GM21528 (cell line): ENCODE results near the gene RBM45.
"Not testable (repeated sequence)": the region's sequence is repeated elsewhere in the genome, so short reads cannot be mapped to it uniquely, and the experiment has no call there.

ENCODE experiments used
- ATAC-seq: cut with Tn5 transposase; IDR thresholded peaks from one replicate; pipeline ENCODE4 v1.9.1; 2021; ENCODE audit warnings: mild to moderate bottlenecking, moderate library complexity; ENCODE audit not compliant: unreplicated experiment, low FRiP score

The RBM45 gene

GRCh38 chr2:178105566-178105965 is 6.7 kb upstream of the RBM45 start:
- no peak for ATAC-seq

DNA sequence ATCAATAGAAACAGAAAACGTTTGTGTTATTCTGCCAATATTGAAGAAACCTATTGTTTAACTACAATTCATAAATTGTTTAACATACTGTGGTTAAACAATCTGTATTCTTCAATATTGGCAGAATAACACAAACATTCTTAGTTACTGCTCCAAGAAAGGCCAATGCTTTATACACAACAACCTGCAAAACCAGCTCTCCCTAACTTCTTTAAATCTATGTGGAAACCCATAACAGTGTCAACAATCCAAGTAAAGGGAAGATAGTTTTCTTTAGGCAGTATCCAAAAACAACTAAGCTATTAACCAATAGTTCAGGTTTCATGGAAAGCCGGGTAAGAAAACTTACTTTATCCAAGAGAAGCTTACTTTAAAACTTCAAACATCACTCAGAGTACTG is 6.2 kb upstream of the RBM45 start:
- no peak for ATAC-seq

DNA sequence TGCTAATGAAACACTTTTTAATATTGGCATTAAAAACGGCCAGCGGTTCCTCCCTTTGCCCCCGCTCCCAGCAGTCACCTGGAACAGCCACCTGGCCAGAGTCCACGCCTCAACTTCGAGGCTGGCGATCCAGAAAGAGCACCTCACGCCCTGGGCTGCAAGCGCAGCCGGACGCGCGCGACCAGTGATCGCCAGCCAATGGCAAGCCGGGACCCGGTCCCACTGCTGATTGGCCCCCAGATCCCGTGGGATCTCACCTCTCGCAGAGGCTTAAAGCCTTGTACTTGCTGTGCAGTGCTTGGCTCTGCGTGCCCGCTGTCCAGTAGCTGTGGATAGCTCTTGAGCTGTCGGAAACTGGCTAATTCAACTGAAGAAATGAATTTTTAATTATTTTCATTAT is 4.1 kb upstream of the RBM45 start:
- ATAC-seq = no peak

GRCh38 chr2:178109813-178110212 is 2.4 kb upstream of the RBM45 start:
- no peak for ATAC-seq

- ATAC-seq = no peak
Observed at GRCh38 chr2:178110681-178111080, 1.6 kb upstream of the RBM45 start.

DNA sequence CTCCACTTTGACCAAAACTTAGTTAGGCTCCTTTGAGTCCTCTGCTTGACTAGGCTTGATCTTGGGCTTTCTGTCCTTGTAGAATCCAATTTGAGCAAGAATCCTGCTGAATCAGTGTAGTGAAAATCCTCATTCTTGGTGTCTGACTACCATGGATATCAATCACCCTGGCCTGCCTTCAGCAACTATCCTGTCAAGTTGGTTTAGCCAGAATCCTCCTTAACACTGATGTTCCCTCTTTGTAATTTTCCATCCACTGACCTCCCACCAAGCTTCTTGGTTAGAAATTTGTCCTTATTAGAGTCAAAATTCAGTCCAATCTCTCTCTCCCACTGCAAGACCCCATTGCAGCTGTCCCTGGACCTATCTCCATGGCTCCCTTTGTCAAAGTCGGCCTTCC is 494 bp upstream of the RBM45 start:
- ATAC-seq = peak; percentile 4

DNA sequence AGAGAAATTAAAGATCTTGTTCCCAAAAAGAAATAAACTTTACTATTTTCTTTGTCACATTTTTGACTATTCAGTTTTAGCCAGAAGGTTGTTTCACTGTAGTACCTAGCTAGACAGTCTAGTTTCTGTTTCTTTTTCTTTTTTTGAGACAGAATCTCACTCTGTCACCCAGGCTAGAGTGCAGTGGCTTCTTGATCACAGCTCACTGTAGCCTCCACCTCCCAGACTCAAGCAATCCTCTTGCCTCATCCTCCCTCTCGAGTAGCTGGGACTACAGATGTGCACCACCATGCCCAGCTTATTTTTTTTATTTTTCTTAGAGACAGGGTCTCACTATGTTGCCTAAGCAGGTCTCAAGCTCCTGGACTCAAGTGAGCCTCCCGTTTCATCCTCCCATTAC is 2.2 kb downstream of the RBM45 start:
- ATAC-seq = peak; percentile 55

GRCh38 chr2:178115271-178115670 is 3.0 kb downstream of the RBM45 start:
- ATAC-seq = no peak

DNA sequence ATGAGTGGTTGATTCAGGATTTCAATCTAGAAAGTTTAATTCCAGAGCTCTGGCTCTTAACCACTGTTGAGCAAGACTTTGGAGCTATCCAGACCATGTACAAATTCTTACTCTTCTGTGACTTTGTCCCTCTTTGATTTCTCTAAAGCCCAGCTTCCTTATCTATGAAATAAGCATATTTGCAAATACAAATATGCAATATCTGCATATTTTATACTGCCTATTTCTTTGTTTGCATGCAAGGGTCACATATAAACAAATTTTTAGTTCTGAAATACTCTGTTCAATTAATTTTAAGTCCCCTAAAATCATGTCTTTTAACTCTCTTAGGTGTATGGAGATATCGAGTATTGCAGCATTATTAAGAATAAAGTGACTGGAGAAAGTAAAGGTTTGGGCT is 5.5 kb downstream of the RBM45 start:
- ATAC-seq = no peak

- ATAC-seq = no peak
Observed at GRCh38 chr2:178119179-178119922, 7.1 kb downstream of the RBM45 start.

- no peak for ATAC-seq
Observed at GRCh38 chr2:178123163-178123562, 10.9 kb downstream of the RBM45 start.

DNA sequence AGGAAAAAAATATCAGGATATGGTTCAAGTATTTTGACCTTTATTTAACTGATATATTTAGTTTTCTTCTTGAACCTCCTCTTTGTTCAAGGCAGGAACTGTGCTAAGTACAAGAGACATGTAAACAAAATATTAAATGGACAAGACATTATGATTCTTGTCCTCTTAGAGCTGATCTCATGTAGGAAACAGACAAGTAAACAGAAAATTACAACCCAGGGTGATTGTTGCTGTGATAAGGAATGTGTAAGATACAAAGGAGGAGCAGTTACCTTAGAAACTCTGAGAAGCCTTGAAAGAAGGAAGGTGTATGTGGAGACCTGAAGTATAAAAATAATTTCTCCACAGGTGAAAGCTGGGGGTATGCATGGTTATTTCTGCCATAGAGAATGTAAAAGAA is 12.9 kb downstream of the RBM45 start:
- ATAC-seq = no peak

DNA sequence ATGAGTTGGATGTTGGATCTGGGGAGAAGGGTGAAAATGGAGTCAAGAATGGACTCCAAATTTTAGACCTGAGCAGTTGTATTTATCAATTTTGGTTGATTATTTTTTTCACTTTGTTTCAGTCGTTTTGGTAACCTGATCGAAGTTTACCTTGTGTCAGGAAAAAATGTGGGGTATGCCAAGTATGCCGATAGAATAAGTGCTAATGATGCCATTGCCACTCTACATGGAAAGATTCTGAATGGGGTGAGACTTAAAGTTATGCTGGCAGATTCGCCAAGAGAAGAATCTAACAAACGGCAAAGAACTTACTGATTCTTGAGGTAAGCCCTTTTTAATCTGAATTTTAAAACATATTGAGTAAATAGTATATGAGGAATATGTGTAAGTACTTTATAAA is 13.6 kb downstream of the RBM45 start:
- ATAC-seq = no peak

DNA sequence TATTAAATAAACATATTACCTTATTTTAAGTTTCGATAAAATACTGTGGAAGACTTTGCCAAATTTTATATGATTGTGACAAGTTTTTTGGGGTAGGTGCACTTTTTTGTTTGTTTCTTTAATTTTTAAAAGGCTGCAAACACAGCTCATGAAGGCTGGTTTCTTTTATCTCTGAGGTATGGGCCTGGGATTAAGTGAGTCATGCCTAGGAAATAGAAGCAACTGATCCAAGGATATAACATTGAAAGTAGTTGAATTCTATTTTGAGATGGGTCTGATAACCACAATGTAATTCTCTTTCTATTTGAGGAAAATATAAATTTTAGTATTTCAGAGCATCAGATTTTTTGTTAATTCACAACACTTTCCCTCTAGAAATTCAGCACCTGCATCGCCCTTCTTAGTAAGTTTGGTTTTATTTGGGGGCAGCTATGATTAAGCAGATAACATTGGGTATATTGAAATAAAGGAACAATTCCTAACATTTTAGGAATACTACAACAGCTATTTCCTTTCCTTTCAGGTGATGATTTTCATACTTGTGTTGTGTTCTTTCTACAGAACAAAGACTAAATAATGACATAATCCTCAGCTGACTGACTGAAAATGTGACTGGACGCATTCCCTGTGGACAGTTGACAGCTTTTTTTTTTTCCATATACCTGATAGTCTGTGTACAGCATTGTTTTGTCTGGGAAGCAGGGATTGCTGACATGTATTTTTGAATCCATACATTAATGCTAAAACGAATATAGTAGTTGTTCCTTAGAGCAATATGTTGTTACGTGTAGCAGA is 16.8 kb downstream of the RBM45 start:
- ATAC-seq = no peak

- no peak for ATAC-seq
Observed at GRCh38 chr2:178136321-178137025, 24.2 kb downstream of the RBM45 start.

DNA sequence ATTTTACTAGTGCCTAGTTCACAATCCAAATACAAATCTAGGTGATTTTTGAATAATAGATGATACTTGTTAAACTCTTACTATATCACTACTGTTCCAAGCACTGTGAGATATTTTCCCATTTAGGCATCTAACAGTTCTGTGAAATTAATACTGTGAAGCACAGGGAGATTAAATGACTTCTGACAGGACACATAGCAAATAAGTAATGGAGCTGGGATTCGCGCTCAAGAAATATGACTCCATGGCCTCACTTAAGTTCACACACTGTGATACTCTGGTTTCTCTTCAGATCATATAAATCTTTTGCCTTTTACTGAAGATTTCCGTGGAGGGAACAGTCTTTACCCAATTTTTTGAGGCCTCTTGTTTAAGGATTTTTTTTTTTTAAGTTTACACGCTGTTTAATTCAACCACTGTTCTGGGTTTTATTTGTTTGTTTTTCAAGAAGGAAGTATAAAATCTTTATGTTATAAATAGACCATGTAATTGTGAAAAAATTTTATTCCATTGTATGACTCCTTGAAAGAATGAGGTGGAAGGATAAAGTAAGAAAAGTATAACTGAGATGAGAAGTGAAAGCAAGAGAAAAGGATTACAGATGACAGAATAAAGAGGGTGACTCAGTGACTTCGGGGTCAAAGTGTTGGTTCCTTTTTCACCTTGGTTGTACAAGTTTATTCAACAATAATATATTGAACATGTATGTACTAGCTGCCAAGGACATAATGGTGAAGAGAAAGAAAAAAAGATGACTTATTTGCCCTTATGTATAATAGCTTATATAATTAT is 30.2 kb downstream of the RBM45 start:
- no peak for ATAC-seq

DNA sequence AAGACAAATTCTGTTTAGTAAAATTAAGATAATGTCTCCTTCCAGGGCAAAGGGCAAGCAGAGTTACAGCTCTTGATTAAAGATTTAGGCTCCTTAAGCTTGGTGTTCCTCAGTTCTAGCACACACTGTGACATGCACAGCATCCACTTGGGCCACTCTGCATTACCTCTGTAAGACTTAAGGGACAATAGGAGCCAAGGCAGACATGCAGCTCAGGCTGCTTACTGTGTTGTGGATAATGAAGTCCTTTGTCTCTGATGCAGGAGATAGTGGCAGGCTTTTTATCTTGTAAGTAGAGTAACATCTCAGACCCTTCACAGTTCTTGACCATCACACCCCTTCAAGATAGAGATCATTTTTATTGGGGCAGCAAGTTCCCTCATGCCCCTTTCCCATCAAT is 31.2 kb downstream of the RBM45 start:
- no peak for ATAC-seq

DNA sequence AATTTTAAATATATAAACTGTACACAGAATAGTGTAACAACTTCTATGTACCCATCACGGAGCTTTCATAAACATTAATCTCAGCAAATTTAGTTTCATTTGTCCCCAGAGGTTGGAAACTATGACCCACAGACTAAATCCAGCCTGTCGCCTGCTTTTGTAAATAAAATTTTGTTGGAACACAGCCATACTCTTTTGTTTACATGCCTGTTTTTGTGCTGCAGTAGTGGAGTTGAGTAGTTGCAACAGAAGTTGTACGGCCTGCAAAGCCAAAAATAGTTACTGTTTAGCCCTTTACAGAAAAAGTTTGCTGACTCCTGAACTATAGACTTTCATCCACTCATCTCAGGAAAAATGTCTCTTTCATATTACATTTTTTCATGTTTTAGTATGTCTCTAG is 39.8 kb downstream of the RBM45 start:
- no peak for ATAC-seq

DNA sequence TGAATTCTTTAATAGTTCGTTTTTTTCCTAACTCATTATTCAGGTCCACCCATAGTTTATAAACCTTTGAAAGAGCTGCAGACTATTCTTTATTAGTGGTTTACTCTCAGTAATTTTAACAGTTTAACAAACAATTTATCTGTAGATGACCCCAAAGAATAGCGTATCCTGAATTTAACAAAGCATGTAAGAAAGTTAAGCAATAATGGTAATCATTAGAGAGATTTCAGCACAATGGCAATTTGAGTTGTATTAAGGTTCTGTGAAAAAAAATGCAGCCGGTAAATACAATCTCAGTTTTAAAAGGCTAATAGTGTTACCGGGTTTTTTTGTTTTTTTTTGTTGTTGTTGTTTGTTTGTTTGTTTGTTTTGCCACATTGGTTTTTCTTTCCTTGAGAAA is 40.3 kb downstream of the RBM45 start:
- no peak for ATAC-seq

- no peak for ATAC-seq
Observed at GRCh38 chr2:178152977-178153376, 40.7 kb downstream of the RBM45 start.

GRCh38 chr2:178153878-178154277 is 41.6 kb downstream of the RBM45 start:
- not testable (repeated sequence) for ATAC-seq
